Naive thymus-derived CD8-positive, alpha-beta T cell (primary cell): ENCODE data around the gene IL1RAPL2. TPM values are rescaled to one million over a fixed set of nuclear protein-coding genes. Genes with fewer than 3 reads are reported as not detected.
"Not testable (repeated sequence)": the region's sequence is repeated elsewhere in the genome, so short reads cannot be mapped to it uniquely, and the experiment has no call there.

ENCODE experiments used
- ATAC-seq, 2 donors: fragments of 150-1000 bp; cut with Tn5 transposase in 1 of 2; sonication (Bioruptor Pico), chemical (Tn5 transposase) in 1 of 2; 1 replicate in 1 of 2; 2 replicates in 1 of 2; pipeline ENCODE4 v1.10.0; 2021; ENCODE audit warnings: mild to moderate bottlenecking in 2 of 2, moderate library complexity in 2 of 2
- POLR2A ChIA-PET: fragments of 350-600 bp; sonication (Branson Sonifier 250); formaldehyde crosslinking; loops from one replicate; lab custom pipeline; 2021; ENCODE audit warnings: antibody characterized with exemption; lab: Charles Lee
- DNase-seq, 10 donors: peaks; one replicate each; pipeline versions ENCODE4 v3.0.0 to v3.0.0-alpha.2; 2020 to 2022
- H3K27ac Mint-ChIP-seq, 10 donors: one replicate each; pipeline ENCODE4 v1.8.0; 2020 to 2022; ENCODE audit warnings: mild to moderate bottlenecking in 10 of 10, mixed read lengths in 10 of 10, moderate library complexity in 4 of 10, inconsistent platforms in 1 of 10
- H3K27me3 Mint-ChIP-seq, 5 donors: one replicate each; pipeline ENCODE4 v1.8.0; 2021 to 2022; ENCODE audit warnings: mixed read lengths in 5 of 5
- H3K36me3 Mint-ChIP-seq, 3 donors: one replicate each; pipeline ENCODE4 v1.8.0; 2020 to 2022; ENCODE audit warnings: mixed read lengths in 3 of 3, mild to moderate bottlenecking in 2 of 3, inconsistent platforms in 1 of 3
- H3K4me1 Mint-ChIP-seq, 4 donors: one replicate each; pipeline ENCODE4 v1.8.0; 2021 to 2022; ENCODE audit warnings: mixed read lengths in 4 of 4
- H3K4me3 Mint-ChIP-seq, 10 donors: one replicate each; pipeline ENCODE4 v1.8.0; 2020 to 2022; ENCODE audit warnings: mild to moderate bottlenecking in 10 of 10, mixed read lengths in 10 of 10, moderate library complexity in 6 of 10, inconsistent platforms in 1 of 10
- H3K9me3 Mint-ChIP-seq, 9 donors: one replicate each; pipeline ENCODE4 v1.8.0; 2020 to 2022; ENCODE audit warnings: mixed read lengths in 9 of 9, mild to moderate bottlenecking in 3 of 9, inconsistent platforms in 1 of 9, moderate library complexity in 1 of 9
- polyA plus RNA-seq, 3 donors: library from polyadenylated mRNA; unstranded; fragments of 300-500 nt; fragmentation: Illumina TruSeq; gene quantifications; one replicate each; pipeline ENCODE4 v1.2.3, GENCODE V29; 2021
- total RNA-seq, 8 experiments: library from RNA in 2 of 8; stranded (reverse) in 2 of 8; gene quantifications; one replicate each; pipeline ENCODE4 v1.2.3 and lab custom pipeline; 2021 to 2026

The IL1RAPL2 gene
- total and polyA plus RNA-seq, 5 experiments from 2014 or later = not detected

DNA sequence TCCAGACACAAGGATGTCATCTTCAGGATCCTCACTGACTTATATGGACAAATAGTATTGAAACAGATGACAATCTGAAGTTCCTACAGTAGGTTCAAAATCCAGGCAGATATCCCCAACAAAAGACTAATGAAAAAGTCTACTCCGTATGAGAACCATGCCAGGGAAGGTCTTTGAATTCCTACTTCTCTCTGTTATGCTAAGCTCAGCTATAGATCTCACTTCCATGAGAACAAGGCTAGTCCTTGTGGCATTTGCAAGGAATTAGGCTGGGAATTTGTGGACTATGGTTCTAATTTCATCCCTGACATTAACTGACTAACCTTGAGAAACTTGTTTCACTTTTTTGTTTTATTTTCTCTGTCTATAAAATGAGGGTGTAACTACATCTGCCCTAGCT, 229.8 kb downstream of the IL1RAPL2 start:
- no peaks in the 10 kb centered on the region for H3K9me3 Mint-ChIP-seq
- no peaks in the 10 kb centered on the region for H3K36me3 Mint-ChIP-seq
- H3K27ac Mint-ChIP-seq = no peak overlapping the region
- no peak overlapping the region for H3K4me3 Mint-ChIP-seq
- H3K4me1 Mint-ChIP-seq = no peaks in the 10 kb centered on the region
- DNase-seq (no peak), ATAC-seq (no peak)
- no peaks in the 10 kb centered on the region for H3K27me3 Mint-ChIP-seq
- POLR2A ChIA-PET = no interaction called here

DNA sequence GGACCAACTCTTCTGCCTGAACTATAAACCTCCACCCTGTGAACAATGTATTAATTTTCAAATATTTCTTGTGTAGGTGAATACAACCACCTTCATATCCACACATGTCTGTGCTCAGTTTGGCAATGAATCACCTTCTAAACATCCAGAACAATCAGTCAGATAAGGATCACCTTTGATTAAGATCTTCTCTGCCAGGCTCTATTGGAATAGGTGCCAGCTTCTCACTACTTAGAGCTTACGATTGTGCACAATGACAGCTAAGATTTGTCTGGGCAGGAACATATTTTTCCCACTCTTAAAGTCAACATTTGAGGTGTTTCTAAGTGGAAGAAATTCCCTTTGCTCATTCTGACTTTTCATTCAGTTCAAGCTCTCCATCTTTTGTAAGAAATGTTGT, 237.2 kb downstream of the IL1RAPL2 start:
- Mint-ChIP-seq H3K27ac (no peak overlapping the region), H3K4me1 (no peaks in the 10 kb centered on the region)
- ATAC-seq = no peak

GRCh38 chrX:104806346-104806745, 240.3 kb downstream of the IL1RAPL2 start:
- no peak for DNase-seq
- Mint-ChIP-seq H3K27me3 (peaks cover 0 to 4% (median 0%) of the 10 kb centered on the region in 5 donors), H3K4me3 (no peak overlapping the region), H3K4me1 (no peaks in the 10 kb centered on the region), H3K27ac (no peak overlapping the region), H3K36me3 (peaks cover 0 to 4% (median 0%) of the 10 kb centered on the region in 3 donors), H3K9me3 (peaks cover 0 to 9% (median 0%) of the 10 kb centered on the region in 9 donors)
- POLR2A ChIA-PET = no interaction called here
- no peak for ATAC-seq

More for the DNA sequence above, 237.2 kb downstream of the IL1RAPL2 start:
- peaks cover 0 to 3% (median 0%) of the 10 kb centered on the region in 9 donors for H3K9me3 Mint-ChIP-seq
- no peaks in the 10 kb centered on the region for H3K27me3 Mint-ChIP-seq
- H3K4me3 Mint-ChIP-seq = no peak overlapping the region
- peaks cover 0 to under 1% (median 0%) of the 10 kb centered on the region in 3 donors for H3K36me3 Mint-ChIP-seq
- DNase-seq = no peak
- POLR2A ChIA-PET = no interaction called here

- DNase-seq (no peak), ATAC-seq (no peak)
- Mint-ChIP-seq H3K4me3 (no peak overlapping the region), H3K36me3 (peaks cover 0 to 2% (median 0%) of the 10 kb centered on the region in 3 donors), H3K4me1 (no peaks in the 10 kb centered on the region), H3K9me3 (peaks cover 0 to 11% (median 0%) of the 10 kb centered on the region in 9 donors), H3K27me3 (peaks cover 0 to 2% (median 0%) of the 10 kb centered on the region in 5 donors), H3K27ac (no peak overlapping the region)
- POLR2A ChIA-PET = no interaction called here
Observed at GRCh38 chrX:104833401-104833800, 267.4 kb downstream of the IL1RAPL2 start.

DNA sequence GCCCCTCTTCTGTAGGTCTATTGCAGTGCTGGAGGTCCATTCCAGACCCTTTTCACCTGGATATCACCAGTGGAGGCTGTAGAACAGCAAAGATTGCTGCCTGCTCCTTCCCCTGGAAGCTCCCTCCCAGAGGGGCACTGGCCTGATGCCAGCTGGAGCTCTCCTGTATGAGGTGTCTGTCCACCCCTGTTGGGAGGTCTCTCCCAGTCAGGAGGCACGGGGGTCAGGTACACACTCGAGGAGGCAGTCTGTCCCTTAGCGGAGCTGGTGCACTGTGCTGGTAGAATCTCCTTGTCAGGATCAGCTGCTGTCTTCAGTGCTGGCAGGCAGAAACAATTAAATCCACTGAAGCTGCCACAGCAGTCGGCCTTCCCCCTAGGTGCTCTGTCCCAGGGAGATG, 276.6 kb downstream of the IL1RAPL2 start:
- Mint-ChIP-seq H3K9me3 (peaks cover 3 to 26% (median 8%) of the 10 kb centered on the region in 9 donors), H3K27ac (no peak overlapping the region), H3K36me3 (peaks cover 0 to under 1% (median 0%) of the 10 kb centered on the region in 3 donors), H3K27me3 (peaks cover 0 to 13% (median 0%) of the 10 kb centered on the region in 5 donors), H3K4me1 (no peaks in the 10 kb centered on the region), H3K4me3 (no peak overlapping the region)
- DNase-seq (no peak), ATAC-seq (no peak)
- POLR2A ChIA-PET = no interaction called here

- H3K27ac Mint-ChIP-seq = no peak overlapping the region
- ATAC-seq = no peak
- POLR2A ChIA-PET = no interaction called here
- H3K9me3 Mint-ChIP-seq = peaks cover 0 to 2% (median 0%) of the 10 kb centered on the region in 9 donors
- H3K27me3 Mint-ChIP-seq = no peaks in the 10 kb centered on the region
- no peaks in the 10 kb centered on the region for H3K4me1 Mint-ChIP-seq
- no peak overlapping the region for H3K4me3 Mint-ChIP-seq
- no peaks in the 10 kb centered on the region for H3K36me3 Mint-ChIP-seq
- DNase-seq = no peak
Observed at GRCh38 chrX:104852241-104852640, 286.2 kb downstream of the IL1RAPL2 start.

GRCh38 chrX:104854188-104854587, 288.2 kb downstream of the IL1RAPL2 start:
- DNase-seq (no peak), ATAC-seq (no peak)
- Mint-ChIP-seq H3K36me3 (no peaks in the 10 kb centered on the region), H3K4me1 (no peaks in the 10 kb centered on the region), H3K4me3 (no peak overlapping the region), H3K27ac (no peak overlapping the region), H3K9me3 (peaks cover 0 to 2% (median 0%) of the 10 kb centered on the region in 9 donors), H3K27me3 (no peaks in the 10 kb centered on the region)
- POLR2A ChIA-PET = no interaction called here

- no peaks in the 10 kb centered on the region for H3K36me3 Mint-ChIP-seq
- no peaks in the 10 kb centered on the region for H3K4me1 Mint-ChIP-seq
- H3K27ac Mint-ChIP-seq = no peak overlapping the region
- POLR2A ChIA-PET = no interaction called here
- H3K27me3 Mint-ChIP-seq = no peaks in the 10 kb centered on the region
- DNase-seq (no peak), ATAC-seq (no peak)
- H3K9me3 Mint-ChIP-seq = peaks cover 0 to 2% (median 0%) of the 10 kb centered on the region in 9 donors
- H3K4me3 Mint-ChIP-seq = no peak overlapping the region
Observed at GRCh38 chrX:104854790-104855340, 288.9 kb downstream of the IL1RAPL2 start.

- DNase-seq = no peak
- ATAC-seq = no peak
- POLR2A ChIA-PET = no interaction called here
- Mint-ChIP-seq H3K4me1 (no peaks in the 10 kb centered on the region), H3K4me3 (no peak overlapping the region), H3K27ac (no peak overlapping the region), H3K9me3 (peaks cover 0 to 2% (median 0%) of the 10 kb centered on the region in 9 donors), H3K27me3 (no peaks in the 10 kb centered on the region), H3K36me3 (no peaks in the 10 kb centered on the region)
Observed at GRCh38 chrX:104863466-104863865, 297.5 kb downstream of the IL1RAPL2 start.

- Mint-ChIP-seq H3K4me3 (no peak overlapping the region), H3K4me1 (no peaks in the 10 kb centered on the region), H3K9me3 (peaks cover 0 to 2% (median 0%) of the 10 kb centered on the region in 9 donors), H3K36me3 (no peaks in the 10 kb centered on the region), H3K27ac (peak overlapping the region in 1 of 10 donors; percentile 36), H3K27me3 (no peaks in the 10 kb centered on the region)
- no peak for DNase-seq
- no peak for ATAC-seq
- POLR2A ChIA-PET = no interaction called here
Observed at GRCh38 chrX:104864296-104864695, 298.3 kb downstream of the IL1RAPL2 start.

- ATAC-seq (no peak), DNase-seq (no peak)
- H3K4me3 Mint-ChIP-seq = no peak overlapping the region
- POLR2A ChIA-PET = no interaction called here
- H3K27ac Mint-ChIP-seq = no peak overlapping the region
- H3K27me3 Mint-ChIP-seq = no peaks in the 10 kb centered on the region
- no peaks in the 10 kb centered on the region for H3K36me3 Mint-ChIP-seq
- H3K4me1 Mint-ChIP-seq = no peaks in the 10 kb centered on the region
- H3K9me3 Mint-ChIP-seq = no peaks in the 10 kb centered on the region
Observed at GRCh38 chrX:104877504-104877903, 311.5 kb downstream of the IL1RAPL2 start.

DNA sequence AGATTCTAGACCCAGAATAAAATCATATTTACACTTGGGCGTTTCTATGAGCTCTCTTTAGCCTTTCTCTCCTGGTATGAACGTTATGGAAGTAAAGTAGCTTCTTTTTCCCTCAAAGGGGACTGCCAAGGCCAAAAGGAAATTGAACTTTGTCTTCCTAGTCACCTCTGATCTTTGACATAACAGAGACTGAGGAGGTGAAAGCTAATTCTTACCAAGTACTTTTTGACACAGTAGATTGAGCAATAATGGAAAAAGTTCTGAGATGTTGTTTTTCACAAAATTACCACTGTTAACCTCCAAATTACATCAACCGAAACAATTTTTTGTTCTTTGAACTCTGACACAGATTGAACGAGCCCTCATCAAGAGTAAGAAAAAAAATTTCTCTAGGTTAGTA, 336.1 kb downstream of the IL1RAPL2 start:
- POLR2A ChIA-PET = no interaction called here
- peaks cover 0 to 8% (median 2%) of the 10 kb centered on the region in 5 donors for H3K27me3 Mint-ChIP-seq
- peaks cover 0 to 2% (median 0%) of the 10 kb centered on the region in 9 donors for H3K9me3 Mint-ChIP-seq
- H3K27ac Mint-ChIP-seq = no peak overlapping the region
- no peaks in the 10 kb centered on the region for H3K36me3 Mint-ChIP-seq
- no peak for ATAC-seq
- no peak for DNase-seq
- no peaks in the 10 kb centered on the region for H3K4me1 Mint-ChIP-seq
- no peak overlapping the region for H3K4me3 Mint-ChIP-seq

GRCh38 chrX:104909694-104910093, 343.7 kb downstream of the IL1RAPL2 start:
- POLR2A ChIA-PET = interaction anchor here (0.6 to 1.5 kb wide), 2 partner anchors 10 to 13 kb away, joined by 3 read pairs; no protein-coding TSS in a partner anchor
- H3K27me3 Mint-ChIP-seq, H3K9me3 Mint-ChIP-seq, H3K36me3 Mint-ChIP-seq: not testable (repeated sequence)
- peak overlapping the region; percentile 80 to 97 (median 95) for H3K27ac Mint-ChIP-seq
- ATAC-seq (peak in 1 of 2 donors; percentile 46), DNase-seq (peak in 9 of 10 donors; percentile 11 to 62 (median 47))
- H3K4me1 Mint-ChIP-seq = peaks cover 8 to 26% (median 14%) of the 10 kb centered on the region in 4 donors
- peak overlapping the region; percentile 78 to 92 (median 84) for H3K4me3 Mint-ChIP-seq

DNA sequence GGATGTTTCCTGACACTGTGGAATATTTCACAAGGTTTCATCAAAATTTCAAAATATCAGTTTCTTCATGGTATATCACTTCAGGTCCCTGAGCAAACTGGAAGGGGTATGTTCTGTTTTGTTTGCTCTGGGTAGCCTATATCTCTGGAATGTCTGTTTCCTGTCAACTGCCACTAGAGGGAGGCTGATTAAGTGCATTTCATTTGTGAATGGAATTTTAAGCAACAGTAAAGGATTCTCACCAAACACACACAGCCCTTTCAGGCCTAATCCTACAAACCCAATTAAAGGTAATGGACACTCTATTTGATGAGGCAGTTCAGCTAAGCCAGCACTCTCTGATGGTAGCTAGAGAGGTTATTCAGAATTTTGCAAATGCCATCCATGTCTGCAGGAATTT, 347.3 kb downstream of the IL1RAPL2 start:
- peak; percentile 47 to 50 for ATAC-seq

More for the DNA sequence above, 347.3 kb downstream of the IL1RAPL2 start:
- no peak overlapping the region for H3K4me3 Mint-ChIP-seq
- POLR2A ChIA-PET = no interaction called here
- no peaks in the 10 kb centered on the region for H3K36me3 Mint-ChIP-seq
- no peaks in the 10 kb centered on the region for H3K27me3 Mint-ChIP-seq
- peaks cover 0 to 1% (median 0%) of the 10 kb centered on the region in 9 donors for H3K9me3 Mint-ChIP-seq
- DNase-seq = peak in 2 of 10 donors; percentile 0 to 4
- H3K4me1 Mint-ChIP-seq = peaks cover 8 to 26% (median 14%) of the 10 kb centered on the region in 4 donors
- H3K27ac Mint-ChIP-seq = peak overlapping the region in 2 of 10 donors; percentile 43 to 86
